HepG2 (cell line): ENCODE measurements around the gene NCOA3. TPM values are rescaled to one million over a fixed set of nuclear protein-coding genes. Genes with fewer than 3 reads are reported as not detected.
A peak's percentile ranks its signal among the peaks of the same experiment; 100 is the strongest.

Experiments
- ATF4 ChIP-seq, 2 experiments: fragments of 450-650 bp in 1 of 2; sonication (generic) in 1 of 2; formaldehyde crosslinking; IDR thresholded peaks; 2 replicates each; pipeline versions ENCODE4 v1.5.0 to v1.8.0; 2020 to 2022; ENCODE audit warnings: mild to moderate bottlenecking in 1 of 2, missing genetic modification reagents in 1 of 2
- FOXA1 ChIP-seq, 2 experiments: fragments of 450-650 bp in 1 of 2; sonication (generic) in 1 of 2; formaldehyde crosslinking in 1 of 2; IDR thresholded peaks; 2 replicates each; pipeline versions ENCODE4 v1.4.0 to v1.6.1; 2016 to 2020; ENCODE audit warnings: missing genetic modification reagents in 1 of 2
- GZF1 ChIP-seq: sonication (generic); formaldehyde crosslinking; IDR thresholded peaks from 2 replicates; pipeline ENCODE4 v1.5.1; 2020; ENCODE audit warnings: mild to moderate bottlenecking, missing genetic modification reagents
- IRX3 ChIP-seq: sonication (generic); formaldehyde crosslinking; IDR thresholded peaks from 2 replicates; pipeline ENCODE4 v1.8.1; 2023; ENCODE audit warnings: mild to moderate bottlenecking, low read depth, missing genetic modification reagents, borderline replicate concordance
- MED1 ChIP-seq: sonication (generic); formaldehyde crosslinking; IDR thresholded peaks from 2 replicates; pipeline ENCODE4 v1.4.0; 2020; ENCODE audit warnings: missing genetic modification reagents
- MTF2 ChIP-seq: sonication (generic); formaldehyde crosslinking; IDR thresholded peaks from 2 replicates; pipeline ENCODE4 v1.5.0; 2020; ENCODE audit warnings: missing genetic modification reagents, borderline replicate concordance
- PHB2 ChIP-seq: fragments of 450-650 bp; IDR thresholded peaks from 2 replicates; pipeline ENCODE4 v1.6.1; 2018; ENCODE audit not compliant: partially characterized antibody
- SYNCRIP ChIP-seq: fragments of 200-400 bp; formaldehyde crosslinking; IDR thresholded peaks from 2 replicates; pipeline ENCODE4 v1.6.1; 2018; ENCODE audit warnings: mild to moderate bottlenecking, low read depth, low read length; ENCODE audit not compliant: insufficient read depth
- YEATS2 ChIP-seq: sonication (generic); formaldehyde crosslinking; IDR thresholded peaks from 2 replicates; pipeline ENCODE4 v1.4.0; 2020; ENCODE audit warnings: missing genetic modification reagents, borderline replicate concordance
- ZC3H4 ChIP-seq: sonication (generic); formaldehyde crosslinking; IDR thresholded peaks from 2 replicates; pipeline ENCODE4 v1.4.0; 2020; ENCODE audit warnings: missing genetic modification reagents, borderline replicate concordance
- ZNF232 ChIP-seq: sonication (generic); formaldehyde crosslinking; IDR thresholded peaks from 2 replicates; pipeline ENCODE4 v1.4.0; 2020; ENCODE audit warnings: missing genetic modification reagents, borderline replicate concordance
- ZNF326 ChIP-seq: sonication (generic); formaldehyde crosslinking; IDR thresholded peaks from 2 replicates; pipeline ENCODE4 v1.4.0; 2020; ENCODE audit warnings: missing genetic modification reagents, borderline replicate concordance
- ZNF616 ChIP-seq: sonication (generic); formaldehyde crosslinking; IDR thresholded peaks from 2 replicates; pipeline ENCODE4 v1.5.0; 2020; ENCODE audit warnings: low read depth, mild to moderate bottlenecking, missing genetic modification reagents
- ZNF619 ChIP-seq: sonication (generic); formaldehyde crosslinking; IDR thresholded peaks from 2 replicates; pipeline ENCODE4 v1.4.0; 2020; ENCODE audit warnings: mild to moderate bottlenecking, missing genetic modification reagents
- ZNF746 ChIP-seq: sonication (generic); formaldehyde crosslinking; IDR thresholded peaks from 2 replicates; pipeline ENCODE4 v1.8.0; 2022; ENCODE audit warnings: mild to moderate bottlenecking, missing genetic modification reagents
- ZNF790 ChIP-seq: sonication (generic); formaldehyde crosslinking; IDR thresholded peaks from 2 replicates; pipeline ENCODE4 v1.8.0; 2022; ENCODE audit warnings: missing genetic modification reagents, mild to moderate bottlenecking, borderline replicate concordance
- ZNF883 ChIP-seq: sonication (generic); formaldehyde crosslinking; IDR thresholded peaks from 2 replicates; pipeline ENCODE4 v1.5.1; 2020; ENCODE audit warnings: mild to moderate bottlenecking, missing genetic modification reagents; ENCODE audit errors: not compliant biosample characterization
- ZSCAN12 ChIP-seq: sonication (generic); formaldehyde crosslinking; IDR thresholded peaks from 2 replicates; pipeline ENCODE4 v1.9.0; 2021; ENCODE audit warnings: mild to moderate bottlenecking, missing genetic modification reagents
- polyA plus RNA-seq, 8 experiments: library from polyadenylated mRNA; depleted of rRNA in 3 of 8; stranded (reverse) in 7 of 8; unstranded in 1 of 8; fragments of >200 nt; fragmentation: Illumina TruSeq in 4 of 8; extraction: Trizol in 4 of 8; gene quantifications; 2 replicates each; pipeline versions ENCODE4 v1.2.1 to v1.2.3, GENCODE V29; 2011 to 2016; ENCODE audit warnings: low read depth in 4 of 8, missing spikeins in 1 of 8, mixed read lengths in 1 of 8; ENCODE audit not compliant: insufficient read depth in 1 of 8
- total RNA-seq, 5 experiments: library from RNA; depleted of rRNA; stranded (reverse); fragments of >200 nt; fragmentation: Illumina TruSeq; extraction: Trizol; gene quantifications; 2 replicates each; pipeline ENCODE4 v1.2.3, GENCODE V29; 2016; ENCODE audit warnings: low read depth in 1 of 5
- TF ChIP-seq, protein P1 (sequence below): sonication (generic); formaldehyde crosslinking; IDR thresholded peaks from 2 replicates; pipeline ENCODE4 v1.4.0; 2020; ENCODE audit warnings: missing genetic modification reagents, borderline replicate concordance

Gene NCOA3
- total and polyA plus RNA-seq, 2 of the 13 experiments (the other 11 are each of a cell fraction or from before 2014, with no cell fraction given) = 35.0 to 56.8 TPM

GRCh38 chr20:47677635-47678453, 176.2 kb downstream of the NCOA3 start (continued):
- TF ChIP-seq, protein P1, sequence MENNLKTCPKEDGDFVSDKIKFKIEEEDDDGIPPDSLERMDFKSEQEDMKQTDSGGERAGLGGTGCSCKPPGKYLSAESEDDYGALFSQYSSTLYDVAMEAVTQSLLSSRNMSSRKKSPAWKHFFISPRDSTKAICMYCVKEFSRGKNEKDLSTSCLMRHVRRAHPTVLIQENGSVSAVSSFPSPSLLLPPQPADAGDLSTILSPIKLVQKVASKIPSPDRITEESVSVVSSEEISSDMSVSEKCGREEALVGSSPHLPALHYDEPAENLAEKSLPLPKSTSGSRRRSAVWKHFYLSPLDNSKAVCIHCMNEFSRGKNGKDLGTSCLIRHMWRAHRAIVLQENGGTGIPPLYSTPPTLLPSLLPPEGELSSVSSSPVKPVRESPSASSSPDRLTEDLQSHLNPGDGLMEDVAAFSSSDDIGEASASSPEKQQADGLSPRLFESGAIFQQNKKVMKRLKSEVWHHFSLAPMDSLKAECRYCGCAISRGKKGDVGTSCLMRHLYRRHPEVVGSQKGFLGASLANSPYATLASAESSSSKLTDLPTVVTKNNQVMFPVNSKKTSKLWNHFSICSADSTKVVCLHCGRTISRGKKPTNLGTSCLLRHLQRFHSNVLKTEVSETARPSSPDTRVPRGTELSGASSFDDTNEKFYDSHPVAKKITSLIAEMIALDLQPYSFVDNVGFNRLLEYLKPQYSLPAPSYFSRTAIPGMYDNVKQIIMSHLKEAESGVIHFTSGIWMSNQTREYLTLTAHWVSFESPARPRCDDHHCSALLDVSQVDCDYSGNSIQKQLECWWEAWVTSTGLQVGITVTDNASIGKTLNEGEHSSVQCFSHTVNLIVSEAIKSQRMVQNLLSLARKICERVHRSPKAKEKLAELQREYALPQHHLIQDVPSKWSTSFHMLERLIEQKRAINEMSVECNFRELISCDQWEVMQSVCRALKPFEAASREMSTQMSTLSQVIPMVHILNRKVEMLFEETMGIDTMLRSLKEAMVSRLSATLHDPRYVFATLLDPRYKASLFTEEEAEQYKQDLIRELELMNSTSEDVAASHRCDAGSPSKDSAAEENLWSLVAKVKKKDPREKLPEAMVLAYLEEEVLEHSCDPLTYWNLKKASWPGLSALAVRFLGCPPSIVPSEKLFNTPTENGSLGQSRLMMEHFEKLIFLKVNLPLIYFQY (CRISPR knock-in tag) = peak; percentile 64
- TF ChIP-seq ZNF746 (CRISPR knock-in tag) (no peak; the same call in 1 of the 2 replicates), ATF4 (CRISPR knock-in tag; IDR thresholded peaks at IDR 0.05) (no peak), FOXA1 (IDR thresholded peaks at IDR 0.05) (no peak), FOXA1 (CRISPR knock-in tag; IDR thresholded peaks at IDR 0.05) (peak; percentile 37; the same call in 1 of the 2 replicates), ZC3H4 (CRISPR knock-in tag) (no peak), GZF1 (no peak), ZNF790 (CRISPR knock-in tag) (no peak), ZNF619 (CRISPR knock-in tag) (0 out of 2 replicates have a peak, but pooled peaks have one; percentile 34), SYNCRIP (no peak), ZSCAN12 (no peak), MTF2 (CRISPR knock-in tag) (no peak), ZNF616 (no peak; the same call in 1 of the 2 replicates), YEATS2 (CRISPR knock-in tag) (0 out of 2 replicates have a peak, but pooled peaks have one; percentile 26), IRX3 (CRISPR knock-in tag) (no peak), ZNF326 (CRISPR knock-in tag) (no peak), ZNF883 (CRISPR knock-in tag) (no peak), MED1 (CRISPR knock-in tag) (no peak), ZNF232 (CRISPR knock-in tag) (no peak), PHB2 (no peak)
